Activated CD4-positive, CD25-positive, alpha-beta regulatory T cell treated with anti-CD3 and anti-CD28 coated beads, Interleukin-2, amount 50 U/mL, for 16 hours (primary cell): ENCODE data around the gene TRIM10.
"Not testable (repeated sequence)": the region's sequence is repeated elsewhere in the genome, so short reads cannot be mapped to it uniquely, and the experiment has no call there.

Experiments used
- DNase-seq: peaks from one replicate; pipeline ENCODE4 v3.0.0-alpha.2; 2020; ENCODE audit warnings: low read depth, low spot score

Gene TRIM10

DNA sequence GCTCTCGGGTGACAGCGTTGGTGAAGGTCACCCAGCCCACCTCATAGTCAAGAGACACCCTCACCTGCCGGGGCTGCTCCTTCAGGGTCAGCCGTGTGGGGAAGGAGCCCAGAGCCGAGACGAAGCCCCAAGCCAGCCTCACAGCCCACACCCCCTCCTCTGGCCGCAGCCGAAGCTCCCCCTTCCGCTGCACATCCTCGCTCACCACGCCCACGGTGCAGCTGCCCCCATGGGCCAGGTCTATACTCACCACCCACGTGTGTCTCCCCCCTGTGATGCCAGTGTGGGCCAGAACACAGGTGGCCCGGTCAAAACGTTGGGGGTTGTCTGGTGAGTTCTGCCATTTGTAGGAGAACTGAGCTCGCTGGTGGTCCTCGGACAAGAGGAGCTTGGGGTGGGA, 7.0 kb downstream of the TRIM10 start:
- DNase-seq, result no peak

DNA sequence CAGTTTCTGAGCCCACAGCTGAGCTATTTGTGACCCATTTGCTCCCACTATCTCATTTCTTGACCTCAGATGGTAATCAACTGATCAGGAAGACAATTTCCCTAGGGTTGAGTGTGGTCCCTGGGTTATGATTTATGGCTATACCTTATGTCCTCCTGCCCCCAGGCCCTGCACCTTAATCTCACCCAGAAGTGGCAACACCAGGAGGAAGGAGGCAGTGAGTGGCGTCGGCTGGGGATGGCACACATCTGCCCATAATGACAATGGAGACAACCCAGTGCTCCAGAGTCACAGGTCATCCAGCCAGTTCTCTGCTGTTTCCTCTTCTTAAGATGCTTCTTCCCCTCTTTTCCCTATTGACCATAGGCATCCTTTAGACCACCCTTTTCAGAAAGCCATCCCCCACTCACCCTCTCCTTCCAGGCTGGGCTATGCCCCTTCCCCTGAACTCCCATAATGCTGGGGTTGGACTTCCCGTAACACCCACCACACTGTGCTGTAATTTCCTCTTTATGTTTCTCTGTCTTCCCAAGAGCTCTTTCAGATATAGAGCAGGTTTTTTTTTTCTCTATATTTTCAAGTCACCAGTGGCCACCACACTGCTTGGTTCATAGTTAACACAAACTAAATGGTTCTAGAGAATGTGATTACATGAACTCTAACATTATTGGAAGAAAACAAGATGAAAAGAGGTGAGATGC, 8.0 kb downstream of the TRIM10 start:
- no peak for DNase-seq

DNA sequence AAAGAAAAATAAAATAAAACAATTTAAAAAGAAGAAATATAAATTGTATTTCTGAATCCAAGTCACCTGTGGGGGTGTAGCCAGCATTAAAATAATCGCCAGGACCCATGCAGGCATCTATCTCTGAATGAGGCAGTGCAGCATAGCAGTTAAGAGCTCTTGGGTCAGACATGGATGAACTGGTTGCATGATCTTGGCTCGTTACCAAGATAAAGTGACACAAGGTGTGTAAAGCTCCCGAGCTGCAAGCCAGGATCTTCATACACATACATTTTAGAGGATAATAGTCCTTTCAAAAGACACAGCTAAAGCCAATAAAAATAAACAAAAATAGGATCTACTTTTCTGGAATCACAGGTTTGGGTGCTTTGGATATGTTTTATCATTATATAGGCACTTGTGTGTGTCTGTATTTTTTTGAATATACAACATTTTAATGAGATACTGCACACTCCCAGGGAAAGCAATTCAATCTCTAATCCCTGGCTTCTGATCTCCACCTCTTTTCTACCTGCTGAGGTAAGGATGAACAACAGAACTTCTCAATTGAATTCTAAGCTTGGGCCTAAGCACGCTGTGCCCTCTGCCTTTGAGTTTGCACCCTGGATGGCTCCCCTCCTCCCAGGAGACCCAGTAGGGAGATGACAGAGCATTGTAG, 8.9 kb downstream of the TRIM10 start:
- no peak for DNase-seq

DNA sequence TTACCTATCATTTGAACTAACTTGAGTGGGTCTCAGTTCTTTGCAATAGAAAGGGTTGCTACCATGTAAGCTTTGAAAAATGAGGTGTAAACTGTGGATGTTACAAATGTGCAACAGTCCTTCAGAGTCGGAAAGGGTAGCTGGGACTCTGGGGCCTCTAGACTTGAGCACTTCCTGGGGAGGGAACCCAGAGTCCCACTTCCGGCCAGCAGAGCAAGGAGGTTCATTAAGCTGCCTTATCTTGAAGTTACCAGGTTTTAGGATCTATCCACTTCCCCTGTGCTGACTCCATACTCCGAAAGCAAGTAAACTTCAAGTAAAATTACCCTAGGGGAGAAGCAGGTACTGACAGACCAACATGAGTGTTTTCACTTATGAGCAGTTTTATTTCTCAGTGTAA, 9.4 kb downstream of the TRIM10 start:
- DNase-seq, result no peak

DNA sequence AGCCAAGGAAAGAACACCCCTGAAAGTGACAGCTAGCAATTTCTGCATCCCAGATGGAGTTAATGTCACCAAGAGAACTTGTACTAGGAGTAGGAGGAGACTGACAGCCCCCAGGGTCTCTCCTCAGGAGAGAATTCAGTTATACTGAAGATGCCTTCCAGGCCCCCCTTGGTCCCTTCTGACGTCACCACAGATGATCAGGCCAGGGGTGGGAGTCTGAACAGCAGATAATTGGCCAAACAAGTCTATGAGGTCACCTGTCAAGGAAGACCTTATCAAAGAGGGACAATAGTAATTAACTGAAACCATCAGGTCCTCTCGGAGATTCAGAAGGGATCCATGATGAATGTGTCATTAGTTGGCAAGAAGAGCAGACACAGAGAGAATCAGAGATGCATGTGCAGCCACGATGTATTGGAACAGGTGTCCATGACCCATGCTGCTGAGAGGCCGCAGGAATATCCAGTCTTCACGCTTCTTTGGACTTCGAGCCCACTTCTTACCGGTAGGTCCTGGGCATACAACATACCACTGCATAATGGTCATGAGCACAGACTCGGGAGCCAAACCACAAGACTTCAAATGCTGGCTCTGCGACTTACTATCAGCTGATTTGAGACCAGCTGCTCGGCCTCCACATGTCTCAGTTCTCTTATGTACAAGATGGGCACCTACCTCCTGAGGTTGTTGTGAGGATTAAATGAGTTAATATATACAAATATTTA, 10.2 kb downstream of the TRIM10 start:
- no peak for DNase-seq

DNA sequence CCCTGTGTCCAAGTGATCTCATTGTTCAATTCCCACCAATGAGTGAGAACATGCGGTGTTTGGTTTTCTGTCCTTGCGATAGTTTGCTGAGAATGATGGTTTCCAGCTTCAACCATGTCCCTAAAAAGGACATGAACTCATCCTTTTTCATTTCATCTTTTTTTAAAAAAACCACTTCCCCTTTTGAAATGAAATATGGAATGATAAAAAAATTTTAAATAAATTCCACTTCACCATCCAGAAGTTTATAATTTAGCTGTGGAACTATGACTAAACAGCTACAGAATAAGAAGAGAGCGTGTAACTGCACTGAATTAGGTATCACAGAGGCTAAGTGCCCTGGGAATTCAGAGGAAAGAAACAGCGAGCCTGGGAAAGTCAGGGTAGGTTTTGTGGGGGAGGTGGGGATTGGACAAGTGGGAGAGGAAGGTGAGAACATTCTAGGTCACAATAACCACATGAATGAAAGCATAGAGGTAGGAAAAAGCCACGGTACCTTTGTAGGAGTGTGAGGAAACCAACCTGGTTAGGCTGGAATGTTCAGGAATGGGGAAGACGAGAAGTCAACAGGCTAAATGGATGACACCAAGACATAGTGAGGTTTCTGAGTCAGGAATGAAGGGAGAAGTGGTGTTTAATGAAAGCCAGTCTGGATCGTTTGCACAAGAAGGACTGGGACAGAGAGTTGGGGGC, 11.0 kb downstream of the TRIM10 start:
- no peak for DNase-seq

DNA sequence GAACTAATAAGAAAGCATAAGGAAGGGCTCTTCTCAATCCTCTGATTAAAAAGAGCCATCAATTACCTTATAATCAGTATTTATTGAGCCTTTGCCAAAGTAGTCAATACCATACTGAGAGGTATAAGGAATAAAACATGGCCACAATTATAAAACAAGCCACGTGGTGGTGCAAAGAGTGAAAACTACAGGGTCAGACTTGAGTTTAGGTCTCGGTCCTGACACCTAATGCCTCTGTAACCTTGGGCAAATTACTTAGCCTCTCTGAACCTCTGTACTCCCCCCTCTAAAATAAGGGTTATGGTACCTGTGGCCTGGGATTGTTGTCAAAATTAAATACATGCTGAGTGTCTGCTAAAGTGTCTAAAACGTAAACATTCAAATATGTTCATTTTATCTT, 11.8 kb downstream of the TRIM10 start:
- DNase-seq, result no peak

DNA sequence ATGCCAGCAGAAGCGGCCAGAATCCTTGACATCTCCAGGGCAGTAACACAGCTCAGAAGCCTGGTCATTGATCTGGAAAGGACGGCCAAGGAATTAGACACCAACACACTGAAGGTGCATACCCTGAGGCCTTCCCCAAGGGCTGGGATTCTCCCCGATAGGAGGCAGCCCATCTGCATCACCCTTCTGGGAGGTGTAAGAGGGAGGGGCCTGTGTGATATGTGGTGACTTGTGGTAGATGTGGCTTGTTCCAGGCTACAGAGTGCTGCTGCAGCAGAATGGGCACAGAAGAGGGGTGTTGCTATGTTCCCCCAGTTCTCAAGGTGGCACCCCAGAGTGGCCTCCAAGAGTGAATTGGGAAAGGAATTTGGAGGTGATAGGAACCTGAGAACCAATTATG, 13.9 kb downstream of the TRIM10 start:
- DNase-seq, result no peak

DNA sequence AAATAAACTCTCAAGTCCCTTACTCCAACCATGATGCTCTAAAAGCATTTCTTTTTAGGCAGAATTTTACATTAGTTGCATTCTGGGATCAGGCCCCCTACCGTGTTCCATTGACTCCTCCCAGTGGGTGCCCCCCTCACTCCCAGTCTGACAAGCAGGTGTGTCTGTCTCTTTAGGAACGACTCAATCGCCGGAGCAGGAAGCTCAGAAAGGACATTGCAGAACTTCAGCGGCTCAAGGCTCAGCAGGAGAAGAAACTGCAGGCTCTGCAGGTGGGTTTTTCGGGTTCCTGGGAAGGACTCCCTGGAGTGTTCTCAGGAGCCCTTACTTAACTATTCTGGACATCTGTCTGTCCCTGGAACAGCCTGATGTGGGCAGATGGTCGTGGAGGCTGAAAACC, 15.2 kb downstream of the TRIM10 start:
- DNase-seq, result no peak

DNA sequence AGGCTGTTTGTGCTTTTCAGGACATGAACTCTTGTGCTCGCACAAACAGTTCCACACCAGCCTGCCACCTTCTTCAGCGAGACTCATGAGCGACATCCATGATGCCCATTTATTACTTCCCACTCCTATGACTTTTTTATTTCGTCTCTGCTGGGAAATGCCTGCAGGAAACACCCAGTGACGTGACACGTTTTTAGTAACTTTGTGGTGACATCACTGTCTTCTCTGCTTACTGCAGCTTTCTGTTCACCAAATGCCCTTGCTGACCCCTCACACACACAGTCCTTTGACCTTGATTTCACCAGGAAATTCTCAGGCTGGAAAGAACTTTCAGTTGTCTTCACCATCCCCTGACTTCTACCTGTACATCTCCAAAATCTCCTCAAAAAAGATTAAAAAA, 16.2 kb downstream of the TRIM10 start:
- DNase-seq, result no peak

DNA sequence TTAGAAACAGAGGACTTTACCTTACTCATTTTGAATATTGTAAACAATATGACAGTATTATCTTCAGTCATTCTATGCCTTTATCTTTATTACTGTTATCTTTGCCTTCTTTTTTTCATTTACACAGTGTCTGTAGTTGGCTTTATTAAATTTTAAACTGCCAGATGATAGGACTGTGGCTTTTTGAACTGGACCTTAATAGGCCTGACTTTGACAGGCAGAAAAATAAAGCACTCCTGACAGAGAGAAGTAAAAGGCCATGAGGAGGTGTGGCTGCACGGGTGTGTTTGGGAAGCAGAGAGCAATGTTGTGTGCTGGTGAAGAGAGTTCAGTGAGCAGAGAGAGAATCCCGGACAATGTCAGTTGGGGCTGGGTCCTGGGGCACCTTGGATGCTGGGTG, 17.2 kb downstream of the TRIM10 start:
- DNase-seq, result no peak

DNA sequence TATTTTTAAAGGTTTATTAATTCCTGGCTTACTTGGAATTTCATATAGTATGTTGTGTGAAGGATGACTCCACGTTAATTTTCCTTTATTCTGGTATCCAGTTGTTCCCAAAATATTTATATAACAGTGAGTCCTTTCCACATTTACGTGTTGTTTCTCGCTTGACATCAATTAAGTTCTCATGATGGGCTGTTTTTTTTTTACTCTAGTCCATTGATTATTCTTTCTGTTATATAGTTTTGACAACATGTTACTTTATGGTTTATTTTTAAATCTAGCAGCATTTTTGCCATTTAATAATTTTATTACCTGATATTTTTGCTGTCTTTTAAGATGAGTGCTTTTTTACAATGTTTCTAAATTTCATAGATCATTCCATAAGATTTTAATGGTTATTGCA, 18.3 kb downstream of the TRIM10 start:
- no peak for DNase-seq

DNA sequence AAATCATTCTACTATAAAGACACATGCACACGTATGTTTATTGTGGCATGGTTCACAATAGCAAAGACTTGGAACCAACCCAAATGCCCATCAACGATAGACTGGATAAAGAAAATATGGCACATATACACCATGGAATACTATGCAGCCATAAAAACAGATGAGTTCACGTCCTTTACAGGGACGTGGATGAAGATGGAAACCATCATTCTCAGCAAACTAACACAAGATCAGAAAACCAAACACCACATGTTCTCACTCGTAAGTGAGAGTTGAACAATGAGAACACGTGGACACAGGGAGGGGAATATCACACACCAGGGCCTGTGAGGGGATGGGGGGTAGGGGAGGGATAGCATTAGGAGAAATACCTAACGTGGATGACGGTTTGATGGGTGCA, 20.8 kb downstream of the TRIM10 start:
- DNase-seq, result not testable (repeated sequence)

DNA sequence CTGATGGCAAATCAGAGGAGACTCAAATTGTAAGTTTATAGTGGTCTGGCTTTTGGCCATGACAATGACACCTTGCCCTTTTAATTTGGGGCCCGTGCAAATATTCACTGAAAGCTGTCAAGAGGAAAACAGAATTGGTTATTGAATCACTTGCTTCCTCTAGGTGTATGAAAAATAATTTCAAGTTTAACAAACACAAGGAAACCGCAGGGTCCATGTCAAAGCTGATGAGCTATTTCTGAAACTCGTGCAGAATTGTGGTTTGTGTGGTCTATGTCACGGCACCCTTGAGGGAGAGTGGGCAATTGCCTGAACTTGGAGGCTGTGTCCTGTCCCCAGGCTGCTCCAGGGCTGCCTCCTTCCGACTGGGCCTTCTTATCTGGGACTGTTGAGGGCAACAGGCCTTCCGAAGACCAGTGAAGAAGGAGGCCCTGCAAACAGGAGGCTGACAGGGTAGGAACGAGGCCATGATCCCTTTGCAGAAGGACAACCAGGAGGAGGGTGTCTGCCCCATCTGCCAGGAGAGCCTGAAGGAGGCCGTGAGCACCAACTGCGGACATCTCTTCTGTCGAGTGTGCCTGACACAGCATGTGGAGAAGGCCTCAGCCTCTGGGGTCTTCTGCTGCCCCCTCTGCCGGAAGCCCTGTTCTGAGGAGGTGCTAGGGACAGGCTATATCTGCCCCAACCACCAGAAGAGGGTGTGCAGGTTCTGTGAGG, 24.3 kb downstream of the TRIM10 start:
- no peak for DNase-seq

DNA sequence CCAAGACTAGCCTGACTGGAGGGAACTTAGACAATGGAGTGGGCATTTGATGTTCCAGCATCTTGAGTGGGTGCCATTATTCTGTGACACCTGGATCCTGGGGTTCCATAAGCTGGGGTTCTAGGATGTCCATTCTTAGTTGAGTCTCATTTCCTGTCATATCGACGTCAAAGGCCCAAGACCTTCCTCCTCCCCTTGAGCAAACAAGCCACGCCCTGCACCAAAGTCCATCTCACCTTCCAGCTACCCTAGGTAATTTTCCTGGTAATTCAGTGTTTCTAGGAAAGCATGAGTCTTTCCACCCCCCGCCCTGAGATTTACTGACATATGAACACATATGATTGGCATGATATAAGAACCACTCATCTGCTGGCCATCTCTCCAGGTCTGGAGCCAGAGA, 25.3 kb downstream of the TRIM10 start, which contains the start of gene TRIM40:
Gene TRIM40 (plus strand): TSS at position 384 of the 400 bp plus-strand sequence. CDS start 897 bp downstream, outside the sequence.
- DNase-seq, result no peak

DNA sequence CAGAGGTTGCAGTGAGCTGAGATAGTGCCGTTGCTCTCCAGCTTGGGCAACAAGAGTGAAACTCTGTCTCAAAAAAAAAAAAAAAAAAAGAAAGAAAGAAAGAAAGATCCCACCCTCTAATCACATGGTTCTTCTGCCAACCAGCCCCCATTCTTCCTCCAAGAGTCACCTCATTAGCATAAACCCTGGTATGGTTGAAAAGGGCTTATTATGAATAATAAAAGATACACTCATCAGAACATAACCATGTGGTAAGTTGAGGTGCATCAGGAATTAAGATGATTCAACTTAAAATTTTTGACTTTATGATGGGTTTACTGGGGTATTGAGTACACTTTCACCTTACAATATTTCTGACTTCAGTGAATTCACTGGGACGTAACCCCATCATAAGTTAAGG, 25.9 kb downstream of the TRIM10 start:
- no peak for DNase-seq

DNA sequence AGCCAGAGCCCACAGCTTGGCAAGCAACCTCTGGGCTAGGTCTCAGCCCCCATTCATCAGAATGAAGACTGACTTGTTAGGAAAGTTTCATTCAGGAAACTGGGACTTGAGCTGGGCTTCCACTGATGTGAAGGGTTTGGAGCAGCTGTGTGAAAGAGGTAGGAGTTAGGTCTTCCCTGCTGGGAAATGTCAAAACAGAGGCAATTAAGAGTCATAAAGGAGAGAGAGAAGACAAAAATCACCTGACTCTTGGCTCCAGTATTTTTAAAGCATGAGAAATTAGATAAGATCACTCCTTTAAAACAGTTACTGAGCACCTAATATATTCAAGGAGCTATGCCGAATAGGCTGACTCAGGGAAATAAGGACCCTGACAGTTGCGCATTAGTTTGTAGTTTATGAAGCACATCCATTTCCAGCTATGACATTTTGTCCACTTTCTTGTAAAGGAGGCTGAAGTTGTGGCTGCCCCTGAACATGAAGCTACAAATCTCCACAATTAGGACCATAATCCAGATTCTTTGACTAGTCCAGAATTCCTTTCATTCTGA, 29.0 kb downstream of the TRIM10 start:
- DNase-seq, result no peak

DNA sequence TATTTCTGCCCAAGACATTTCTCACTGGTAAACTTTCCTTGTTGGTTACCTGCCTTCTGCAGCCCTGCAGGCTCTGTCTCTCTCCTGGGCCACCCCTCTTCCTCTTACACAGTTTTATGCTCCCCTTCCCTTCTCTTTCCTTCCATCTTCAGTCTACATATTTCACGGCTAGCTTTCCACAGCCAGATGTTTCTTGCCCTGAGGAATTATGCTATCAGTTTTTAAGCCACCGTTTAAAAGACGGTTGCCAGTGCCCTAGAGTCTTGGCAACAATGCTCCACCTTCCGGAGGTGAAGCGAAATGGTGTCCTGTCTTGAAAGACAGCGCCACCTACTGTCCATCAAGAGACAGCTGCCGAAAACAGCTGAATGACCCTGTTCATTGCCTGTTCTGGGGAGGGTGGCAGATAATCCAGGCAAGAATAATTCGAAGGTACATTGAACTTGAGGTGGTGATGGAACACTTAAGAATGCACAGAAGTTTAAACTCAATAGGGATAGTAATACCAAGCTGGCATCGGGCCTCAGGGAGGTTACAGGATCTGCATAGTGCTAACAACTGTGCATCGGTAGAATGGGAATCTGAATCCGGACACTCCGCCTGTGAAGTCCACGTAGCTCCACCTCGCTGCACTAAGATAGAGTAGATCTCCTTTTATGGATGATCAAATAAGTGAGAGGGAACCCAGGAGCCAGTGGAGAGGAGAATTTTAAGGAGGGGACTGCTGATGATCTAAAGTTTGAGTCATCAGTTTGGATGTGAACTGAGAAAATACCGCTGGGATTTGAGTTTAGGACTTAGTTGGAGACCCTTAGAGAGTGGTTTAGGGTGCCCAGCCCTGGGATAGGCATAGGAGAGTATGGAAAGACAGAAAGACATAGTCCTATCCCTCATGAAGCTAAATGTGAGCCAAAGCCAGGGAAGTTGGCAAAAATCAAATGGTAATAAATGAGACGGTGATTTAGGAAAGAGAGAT, 29.8 kb downstream of the TRIM10 start:
- DNase-seq, result peak; percentile 54

DNA sequence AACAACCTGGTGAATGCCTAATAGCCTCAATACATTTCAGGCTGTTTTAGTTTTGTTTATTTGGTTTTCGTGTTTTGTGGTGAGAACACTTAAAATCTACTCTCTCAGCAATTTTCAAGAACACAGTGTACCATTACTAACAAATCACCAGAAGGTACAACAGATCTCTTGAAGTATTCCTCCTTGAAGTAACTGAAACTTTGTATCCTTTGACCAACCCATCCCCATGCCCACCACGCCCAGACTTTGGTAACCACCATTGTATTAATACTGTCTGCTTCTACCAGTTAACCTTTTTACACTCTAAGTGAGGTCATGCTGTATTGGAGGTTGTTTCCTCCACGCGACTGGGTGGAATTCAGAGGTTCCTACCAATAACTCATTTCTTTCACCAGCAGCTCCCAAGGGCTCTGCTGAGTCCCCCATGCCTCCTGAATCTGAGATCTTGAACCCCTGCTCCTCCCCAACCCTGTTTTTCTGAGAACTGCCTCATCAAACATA, 30.8 kb downstream of the TRIM10 start:
- DNase-seq, result no peak
